Fibroblast of skin of left biceps (primary cell): ENCODE results near the gene HAUS2.
"Not testable (repeated sequence)": the region's sequence is repeated elsewhere in the genome, so short reads cannot be mapped to it uniquely, and the experiment has no call there.

Experiments used
- DNase-seq, 2 experiments: peaks; one replicate each; pipeline ENCODE4 v3.0.0-alpha.2; 2013; ENCODE audit warnings: low read depth in 2 of 2

Gene HAUS2

DNA sequence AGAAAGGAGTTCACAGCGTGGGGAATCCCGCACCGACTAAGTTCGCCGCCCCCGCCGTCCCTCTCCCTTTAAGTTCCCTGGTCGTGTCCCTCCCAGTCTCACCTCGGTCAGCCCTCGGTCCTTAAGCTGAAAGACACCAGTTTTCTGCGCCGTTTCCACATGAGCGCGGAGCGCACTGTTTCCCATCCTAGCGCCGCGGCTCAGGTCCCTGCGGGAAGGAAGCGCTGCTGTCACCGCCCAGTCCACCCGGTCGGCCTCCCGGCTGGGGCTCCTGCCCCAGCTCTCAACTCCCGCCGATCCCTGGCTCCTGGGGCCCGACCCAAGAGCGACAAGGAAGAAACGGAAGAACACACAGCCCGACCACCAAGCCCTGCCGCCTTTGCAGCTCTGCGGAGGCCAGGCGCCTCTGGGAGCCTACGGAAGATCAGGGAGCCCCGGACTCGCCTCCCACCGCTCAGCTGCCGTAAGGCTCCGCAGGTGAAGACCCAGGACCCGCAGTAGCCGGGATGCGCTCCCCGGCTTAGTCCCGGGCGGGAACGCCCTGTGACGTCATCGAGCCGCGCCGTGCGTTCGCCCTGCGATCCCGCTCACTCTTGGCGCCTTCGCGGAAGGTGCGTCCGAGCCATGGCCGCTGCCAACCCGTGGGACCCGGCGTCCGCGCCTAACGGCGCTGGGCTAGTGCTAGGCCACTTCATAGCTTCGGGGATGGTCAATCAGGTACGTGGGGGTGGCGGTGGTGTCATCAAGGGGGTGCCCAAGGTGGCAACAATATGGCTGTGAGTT, at the start of gene HAUS2, which contains the start of gene LRRC57:
Gene HAUS2, plus strand, starts transcription at position 590 of the 783 bp plus-strand sequence. Its CDS starts 35 bp downstream, at position 625.
Gene LRRC57, minus strand, starts transcription at position 545 of the 783 bp plus-strand sequence. Its CDS starts 359 bp downstream, at position 186.
- peak; percentile 35 to 53 for DNase-seq

DNA sequence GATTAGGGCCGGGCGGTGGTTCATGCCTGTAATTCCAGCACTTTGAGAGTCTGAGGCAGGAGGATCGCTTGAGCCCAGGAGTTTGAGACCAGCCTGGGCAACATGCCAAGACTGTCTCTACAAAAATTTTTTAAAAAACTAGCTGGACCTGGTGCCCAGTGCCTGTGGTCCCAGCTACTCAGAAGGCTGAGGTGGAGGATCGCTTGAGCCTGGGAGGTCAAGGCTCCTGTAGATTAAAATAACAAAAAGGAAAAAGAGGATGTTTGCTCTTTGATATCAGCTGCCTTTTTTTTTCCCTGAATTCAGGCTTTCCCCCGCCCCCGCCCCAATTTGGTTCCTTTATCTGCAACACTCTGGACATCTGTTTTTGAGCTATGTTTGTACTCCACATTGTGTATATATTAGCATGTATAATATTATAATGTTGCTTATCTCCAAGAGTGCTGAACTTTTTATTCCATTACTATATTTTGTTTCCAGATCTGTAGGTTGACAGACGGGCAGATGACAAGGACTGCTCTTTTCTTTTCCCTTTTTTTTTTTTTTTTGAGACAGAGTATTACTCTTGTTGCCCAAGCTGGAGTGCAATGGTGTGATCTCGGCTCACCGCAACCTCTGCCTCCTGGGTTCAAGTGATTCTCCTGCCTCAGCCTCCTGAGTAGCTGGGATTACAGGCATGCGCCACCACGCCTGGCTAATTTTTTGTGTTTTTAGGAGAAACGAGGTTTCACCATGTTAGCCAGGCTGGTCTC, 48.6 kb upstream of the HAUS2 start:
- DNase-seq = no peak

DNA sequence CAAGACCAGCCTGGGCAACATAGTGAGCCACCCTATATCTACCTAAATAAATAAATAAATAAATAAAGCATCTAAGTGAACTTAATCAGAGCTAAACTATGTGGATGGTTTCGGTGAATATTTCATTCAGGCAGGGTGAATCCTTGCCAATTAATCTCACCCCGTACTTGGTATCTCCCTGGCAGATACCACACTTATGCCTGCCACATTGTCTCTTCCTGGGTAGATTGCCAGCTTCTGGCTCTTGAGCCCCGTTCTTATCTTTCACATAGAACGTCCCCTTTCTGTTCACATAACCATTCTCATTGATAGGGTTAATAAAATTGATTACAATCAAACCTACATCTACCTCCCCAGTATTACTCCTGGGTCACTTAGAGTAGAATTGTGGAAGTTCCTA, 46.2 kb upstream of the HAUS2 start:
- DNase-seq = no peak

DNA sequence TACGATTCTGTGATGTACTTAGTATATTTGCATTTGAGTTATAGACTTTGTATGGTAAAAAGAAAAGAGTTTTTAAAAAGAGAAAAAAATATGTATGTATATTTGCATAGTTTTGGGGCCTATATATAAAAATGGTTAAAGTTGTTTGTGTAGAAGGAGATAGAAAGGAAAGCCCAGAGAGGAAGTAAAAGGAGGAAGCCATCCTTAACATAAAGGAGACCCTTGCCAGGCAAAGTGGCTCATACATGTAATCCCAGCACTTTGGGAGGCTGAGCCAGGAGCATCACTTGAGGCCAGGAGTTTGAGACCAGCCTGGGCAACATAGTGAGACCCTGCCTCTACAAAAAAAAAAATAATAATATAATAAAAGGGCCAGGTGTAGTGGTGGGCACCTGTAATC, 44.8 kb upstream of the HAUS2 start:
- no peak for DNase-seq

DNA sequence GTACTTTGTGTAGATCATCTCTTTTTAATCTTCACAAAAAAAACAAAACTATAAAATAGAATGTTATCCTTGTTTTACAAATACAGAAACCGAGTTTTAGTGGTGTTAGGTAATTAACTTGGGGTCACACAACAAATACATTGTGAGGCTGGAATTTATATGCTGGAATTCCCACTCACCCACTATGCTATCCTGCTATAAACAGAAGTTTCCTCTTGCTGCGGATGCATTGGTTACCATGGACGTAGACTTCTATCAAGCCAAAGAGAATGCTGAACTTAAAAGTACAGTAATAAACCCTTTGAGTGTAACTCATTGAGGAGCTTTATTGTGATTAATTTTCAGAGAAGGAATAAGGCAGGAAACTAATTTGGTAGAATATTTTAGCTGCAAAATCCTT, 44.0 kb upstream of the HAUS2 start:
- DNase-seq = no peak

DNA sequence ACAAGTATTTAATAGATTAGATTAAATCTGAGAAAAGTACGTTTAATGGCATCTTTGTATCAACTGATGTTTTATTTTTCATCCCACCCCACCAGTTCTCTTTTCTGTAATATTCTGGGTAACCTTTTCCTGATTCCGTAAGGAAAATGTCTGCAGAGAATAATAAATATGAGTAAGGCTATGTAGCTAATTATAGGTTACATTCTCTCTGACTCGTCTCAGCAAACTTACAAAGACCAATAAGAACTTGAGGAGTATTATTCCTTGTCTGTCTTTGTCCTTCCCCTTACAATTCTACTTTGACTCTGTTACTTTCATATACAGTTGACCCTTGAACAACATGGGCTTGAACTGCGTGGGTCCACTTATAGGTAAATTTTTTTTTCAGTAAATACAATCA, 41.1 kb upstream of the HAUS2 start:
- DNase-seq = no peak

DNA sequence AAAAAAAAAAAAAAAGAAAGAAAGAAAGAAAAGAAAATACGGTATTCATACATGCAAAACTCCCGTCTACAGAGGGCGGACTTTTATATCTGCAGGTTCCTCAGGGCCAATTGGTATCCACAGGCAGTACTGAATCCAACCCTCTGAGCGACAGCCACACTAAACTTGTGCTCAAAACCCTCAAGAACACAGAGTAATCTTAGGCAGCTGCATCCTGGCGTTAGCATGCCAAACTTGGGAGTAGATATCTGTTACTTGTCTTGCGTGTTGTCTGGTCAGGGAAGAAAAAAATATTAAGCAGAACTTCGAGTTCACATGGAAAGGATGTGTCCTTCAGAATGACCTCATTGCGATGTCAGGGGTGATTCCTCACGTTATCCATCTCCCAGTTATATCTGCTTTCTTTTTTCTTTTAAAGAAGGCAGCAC, 40.4 kb upstream of the HAUS2 start:
- DNase-seq = no peak

DNA sequence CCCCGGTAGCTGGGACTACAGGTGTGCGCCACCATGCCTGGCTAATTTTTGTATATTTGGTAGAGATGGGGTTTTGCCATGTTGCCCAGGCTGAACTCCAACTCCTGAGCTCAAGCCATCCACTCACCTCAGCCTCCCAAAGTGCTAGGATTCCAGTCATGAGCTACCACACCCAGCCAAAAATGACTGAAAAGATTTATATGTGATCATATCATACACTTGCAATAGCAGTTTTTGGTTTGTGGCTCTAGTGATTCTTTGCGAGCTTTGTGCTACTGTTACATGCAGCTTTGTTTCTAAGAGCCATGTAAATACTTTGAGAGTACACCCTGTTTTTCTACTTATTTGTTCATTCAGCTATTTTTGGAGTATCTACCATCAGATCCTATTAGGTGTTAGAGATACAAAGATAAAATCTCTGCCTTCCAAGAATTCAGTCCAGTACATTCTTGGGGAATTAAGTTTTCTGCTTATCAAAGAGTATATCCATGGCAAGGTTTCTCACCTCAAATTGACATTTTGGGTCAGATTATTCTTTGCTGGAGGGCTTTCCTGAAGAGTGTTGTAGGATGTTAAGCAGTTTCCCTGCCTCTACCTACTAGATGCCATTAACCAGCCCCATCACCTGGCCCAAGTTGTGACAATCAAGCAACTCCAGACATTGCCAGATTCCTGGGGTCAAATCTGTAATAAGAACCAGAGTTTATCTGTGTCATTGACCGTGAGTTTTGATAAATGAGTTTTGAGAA, 38.2 kb upstream of the HAUS2 start:
- no peak for DNase-seq

DNA sequence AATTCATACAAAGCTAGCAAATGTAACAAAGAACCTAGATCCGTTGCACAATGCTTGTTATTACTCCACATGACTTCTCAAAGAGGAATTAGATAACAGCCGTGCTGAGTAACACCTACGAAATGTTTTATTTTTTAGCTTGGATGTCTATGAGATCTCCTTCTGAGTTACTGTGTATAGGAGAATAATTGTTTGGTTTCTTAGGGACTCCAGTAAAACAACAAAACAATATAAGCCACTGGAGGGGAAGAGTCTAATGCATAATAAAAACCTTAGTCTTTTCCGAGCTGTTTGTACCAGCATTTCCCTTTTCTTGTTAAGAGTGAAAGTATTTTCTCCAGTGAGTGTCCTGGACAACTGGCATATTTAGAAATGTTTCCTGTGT, 37.6 kb upstream of the HAUS2 start:
- peak in 1 of 2 experiments; percentile 8 for DNase-seq

DNA sequence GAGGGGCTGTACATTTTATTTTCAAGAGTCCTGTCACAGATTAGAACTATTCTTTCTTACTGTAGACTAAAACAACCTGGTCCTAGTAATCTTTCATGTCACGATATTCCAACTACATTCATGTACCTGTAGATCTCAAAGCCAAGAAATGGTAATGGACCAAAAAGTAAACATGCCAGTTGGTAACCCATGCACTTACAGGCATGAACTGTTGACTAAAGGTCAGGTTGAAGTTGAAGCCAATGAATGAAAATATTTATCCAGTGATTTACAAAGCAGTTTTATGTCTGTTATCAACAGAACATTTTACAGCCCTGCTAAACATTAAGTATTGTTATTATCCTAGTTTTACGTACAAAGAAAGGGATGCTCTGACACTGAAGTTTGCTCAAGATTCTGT, 25.3 kb upstream of the HAUS2 start:
- no peak for DNase-seq

DNA sequence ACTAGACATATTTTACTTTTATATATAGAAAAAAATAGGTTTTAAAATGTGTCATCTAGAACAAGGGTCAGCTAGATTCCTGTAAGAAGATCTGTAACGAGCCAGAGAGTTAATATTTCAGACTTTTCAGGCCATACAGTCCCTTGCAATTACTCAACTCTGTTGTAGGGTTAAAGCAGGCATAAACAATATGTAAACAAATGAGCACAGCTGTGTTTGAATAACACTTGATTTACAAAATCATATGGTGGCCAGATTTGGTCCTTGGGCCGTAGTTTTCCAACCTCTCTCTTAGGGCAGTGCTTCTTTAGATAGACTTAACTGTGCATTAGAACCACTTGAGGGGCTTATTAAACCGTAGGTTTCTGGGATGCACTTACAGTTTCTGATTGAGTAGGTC, 19.7 kb upstream of the HAUS2 start:
- no peak for DNase-seq

DNA sequence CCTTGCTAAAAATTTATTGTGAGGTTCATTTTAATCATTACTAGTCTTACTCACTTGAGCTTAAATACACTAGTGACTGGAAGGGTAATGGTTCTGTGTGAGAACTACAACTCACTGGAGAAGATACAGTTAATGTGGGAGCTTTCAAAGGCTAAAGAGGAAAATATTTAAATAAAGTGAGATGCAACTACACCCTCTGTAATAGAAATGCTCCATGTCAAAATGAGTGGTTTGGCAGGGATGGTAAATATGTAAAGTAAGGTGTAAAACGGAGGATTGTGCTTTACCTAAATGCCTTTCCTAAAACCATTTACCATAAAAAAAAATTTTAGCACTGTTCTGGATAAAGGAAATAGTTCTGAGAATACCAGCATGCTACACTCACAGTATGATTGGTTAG, 15.4 kb upstream of the HAUS2 start:
- DNase-seq = no peak

DNA sequence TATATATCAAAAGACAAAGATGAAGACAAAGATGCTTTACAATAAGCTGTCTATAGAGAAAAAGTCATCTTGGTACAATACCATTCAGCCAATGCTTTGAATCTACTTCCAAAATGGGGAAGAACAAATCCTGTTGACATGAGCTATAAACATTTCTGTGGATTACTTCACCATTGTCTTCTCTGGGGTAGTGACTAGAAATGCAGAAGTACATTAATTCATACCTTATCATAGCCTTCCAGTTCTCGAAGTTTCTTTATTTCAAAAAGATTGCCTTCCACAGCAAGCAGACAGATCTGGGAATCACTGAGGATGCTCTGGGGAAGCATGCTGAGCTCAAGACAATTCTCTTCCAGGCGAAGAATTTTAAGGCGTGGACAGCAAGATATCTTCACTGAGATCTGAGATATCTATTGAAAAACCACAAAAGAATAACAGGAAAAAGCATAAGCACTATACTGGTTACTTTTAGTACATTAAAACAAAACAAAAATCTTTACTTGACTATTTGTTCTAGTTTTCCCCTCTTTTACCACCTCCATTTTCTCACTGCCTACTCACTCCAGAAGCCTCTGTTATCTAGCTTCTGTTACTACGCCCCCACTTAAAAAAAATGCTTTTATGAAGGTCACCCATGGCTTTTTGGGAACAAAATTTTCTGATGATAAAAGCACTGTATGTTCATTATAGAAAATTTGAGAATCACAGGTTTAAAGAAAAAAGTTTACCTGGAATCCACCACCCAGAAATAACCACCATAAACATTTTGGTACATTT, 3.6 kb upstream of the HAUS2 start:
- no peak for DNase-seq

DNA sequence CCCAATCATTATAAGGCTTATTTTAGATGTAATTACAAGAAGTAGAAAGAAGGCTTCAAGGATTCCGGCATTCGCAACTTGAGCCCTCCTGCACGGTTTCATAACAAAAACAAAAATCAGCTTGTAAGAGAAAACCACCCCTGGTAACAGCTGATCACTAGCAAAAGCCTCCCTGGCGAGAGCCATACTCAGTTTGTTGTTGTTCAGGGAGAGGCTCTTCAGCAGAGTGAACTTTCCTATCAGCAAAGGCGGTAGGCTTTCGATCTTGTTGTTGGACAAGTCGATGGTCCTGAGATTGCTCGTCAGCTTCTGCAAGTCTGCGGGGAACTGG, 755 bp upstream of the HAUS2 start:
- peak in 1 of 2 experiments; percentile 1 for DNase-seq

DNA sequence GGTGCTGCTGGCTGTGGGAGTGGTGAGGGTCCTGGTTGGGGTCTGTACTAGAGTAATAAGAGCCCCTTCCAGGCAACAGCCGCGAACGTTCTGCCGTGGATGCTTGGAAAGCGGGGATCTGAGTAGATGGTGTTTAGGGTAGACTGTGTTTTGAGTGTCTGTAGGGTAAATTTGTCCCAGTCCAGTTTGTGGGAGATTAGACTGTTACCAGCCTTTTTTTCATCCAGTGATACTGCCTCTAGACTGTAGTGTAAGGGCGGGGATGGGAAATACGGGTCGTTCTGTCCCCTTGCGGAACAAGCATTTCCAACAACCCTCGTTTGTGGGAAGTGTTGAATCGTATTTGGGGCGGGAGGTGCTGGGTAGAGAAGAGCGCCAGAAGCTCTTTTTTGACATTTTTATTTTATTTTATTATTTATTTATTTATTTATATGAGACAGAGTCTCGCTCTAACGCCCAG, 424 bp downstream of the HAUS2 start:
- peak in 1 of 2 experiments; percentile 1 for DNase-seq

DNA sequence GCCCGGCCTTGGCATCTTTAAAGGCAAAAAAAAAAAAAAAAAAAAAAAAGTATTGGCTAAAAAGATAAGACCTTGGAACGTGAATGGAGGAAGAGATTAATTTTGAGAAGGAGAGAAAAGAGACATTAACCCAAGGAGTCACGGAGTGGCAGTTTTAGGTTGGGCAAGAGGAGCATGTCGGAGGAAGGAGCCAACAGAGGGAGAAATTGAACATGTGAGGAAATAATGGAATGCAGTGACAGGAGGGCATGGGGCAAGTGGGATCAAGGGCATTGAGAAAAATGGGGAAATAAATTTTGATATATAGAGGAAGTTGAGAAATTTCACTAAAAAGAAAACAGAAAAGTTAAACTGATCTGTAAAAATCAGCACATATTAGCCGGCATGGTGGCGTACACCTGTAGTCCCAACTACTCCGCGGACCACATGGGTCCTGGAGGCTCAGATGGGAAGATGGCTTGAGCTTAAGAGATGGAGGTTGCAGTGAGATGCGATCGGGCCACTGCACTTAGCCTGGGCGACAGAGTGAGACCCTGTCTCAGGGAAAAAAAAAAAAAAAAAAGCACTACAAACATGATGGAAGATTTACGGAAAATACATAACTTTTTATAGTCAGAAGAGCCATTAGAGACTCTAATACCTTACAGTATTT, 1.2 kb downstream of the HAUS2 start:
- DNase-seq = no peak

DNA sequence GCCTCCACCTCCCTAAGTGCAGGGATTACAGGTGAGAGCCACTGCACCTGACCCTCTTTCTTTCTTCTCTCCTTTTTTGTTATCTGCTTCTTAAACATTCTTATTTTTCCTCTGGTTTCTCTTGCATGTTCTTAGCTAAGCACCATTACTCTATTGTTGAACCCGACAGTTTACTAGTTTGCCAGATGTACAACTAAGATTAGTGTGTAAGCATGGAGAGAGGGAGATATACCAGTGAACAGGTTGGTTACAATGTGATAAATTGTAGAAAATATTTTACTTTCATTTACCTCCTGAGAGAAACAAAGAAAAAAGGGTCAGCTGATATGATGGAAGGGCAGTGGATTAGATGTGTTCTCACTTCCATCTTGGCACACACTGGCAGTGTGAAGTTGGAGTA, 4.9 kb downstream of the HAUS2 start:
- DNase-seq = no peak

DNA sequence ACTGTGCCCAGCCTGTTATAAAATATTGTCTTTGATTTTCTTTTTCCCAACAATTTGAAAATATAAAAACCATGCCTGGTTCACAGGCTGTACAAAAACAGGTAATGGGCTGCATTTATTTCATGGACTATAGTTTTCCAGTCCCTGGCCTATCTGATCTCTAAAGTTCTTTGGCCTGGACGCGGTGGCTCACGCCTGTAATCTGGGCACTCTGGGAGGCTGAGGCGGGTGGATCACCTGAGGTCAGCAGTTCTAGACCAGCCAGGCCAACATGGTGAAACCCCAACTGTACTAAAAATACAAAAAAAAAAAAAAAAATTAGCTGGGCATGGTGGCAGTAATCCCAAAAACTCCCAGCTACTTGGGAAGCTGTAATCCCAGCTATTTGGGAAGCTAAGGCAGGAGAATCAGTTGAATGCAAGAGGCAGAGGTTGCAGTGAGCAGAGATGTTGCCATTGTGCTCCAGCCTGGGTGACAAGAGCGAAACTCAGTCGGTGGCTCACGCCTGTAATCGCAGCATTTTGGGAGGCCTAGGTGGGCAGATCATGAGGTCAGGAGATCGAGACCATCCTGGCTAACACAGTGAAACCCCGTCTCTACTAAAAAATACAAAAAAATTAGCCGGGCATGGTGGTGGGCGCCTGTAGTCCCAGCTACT, 8.0 kb downstream of the HAUS2 start:
- DNase-seq = not testable (repeated sequence)

DNA sequence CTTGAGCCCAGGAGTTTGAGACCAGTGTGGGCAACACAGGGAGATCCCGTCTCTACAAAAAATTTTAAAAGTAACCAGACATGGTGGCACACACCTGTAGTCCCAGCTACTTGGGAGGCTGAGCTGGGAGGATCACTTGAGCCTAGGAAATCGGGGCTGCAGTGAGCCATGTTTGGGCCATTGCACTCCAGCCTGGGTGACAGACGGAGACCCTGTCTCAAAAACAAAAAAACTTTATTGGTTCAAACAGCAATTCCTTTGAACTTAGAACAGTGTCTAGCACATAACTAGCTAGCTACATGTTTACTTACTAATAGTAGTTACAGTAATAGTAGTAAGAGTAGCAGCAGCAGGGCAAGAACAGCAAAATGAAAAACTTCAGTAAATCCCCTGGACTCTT, 10.1 kb downstream of the HAUS2 start:
- no peak for DNase-seq
